ENCODE data around the gene ZNF28. TPM values are rescaled to one million over a fixed set of nuclear protein-coding genes. Genes with fewer than 3 reads are reported as not detected.
A peak's percentile ranks its signal among the peaks of the same experiment; 100 is the strongest.
"Not testable (repeated sequence)": the region's sequence is repeated elsewhere in the genome, so short reads cannot be mapped to it uniquely, and the experiment has no call there.

The ZNF28 gene
- polyA plus RNA-seq (ENCODE audit: insufficient read length) = 8.4 TPM

DNA sequence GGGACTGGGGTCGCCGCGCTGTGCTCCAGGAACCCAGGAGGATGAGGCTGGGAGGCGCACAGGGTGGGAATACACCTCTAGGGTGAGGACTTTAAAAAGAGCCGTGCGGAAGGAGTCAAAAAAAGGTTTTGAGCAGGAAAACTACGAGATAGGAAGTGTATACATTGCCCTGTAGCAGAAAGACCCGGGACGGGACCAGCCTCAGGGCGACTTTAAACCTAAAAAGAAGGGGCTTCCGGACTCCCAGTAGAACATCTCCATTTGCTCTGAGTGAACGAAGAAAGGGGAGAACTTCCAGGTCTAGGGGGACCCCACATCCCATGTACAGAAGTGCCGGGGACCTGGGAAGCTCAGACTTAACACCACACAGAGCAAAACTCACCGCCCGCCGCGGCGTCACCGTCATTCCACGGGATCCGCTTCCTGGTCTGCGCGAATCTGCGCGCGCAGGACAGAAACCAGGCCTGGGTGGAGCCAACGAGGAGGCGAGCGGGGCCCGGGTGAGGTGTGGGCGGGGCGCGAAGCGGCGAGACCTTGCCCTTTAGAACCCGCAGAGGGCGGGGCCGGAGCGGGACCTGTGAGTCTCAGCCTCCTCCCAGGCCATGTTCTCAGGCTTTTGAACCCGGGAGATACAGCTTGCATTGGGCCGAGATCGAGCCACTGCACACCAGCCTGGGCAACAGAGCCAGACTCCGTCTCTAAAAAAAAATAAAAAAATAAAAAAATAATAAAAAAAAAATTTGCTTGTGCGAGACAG is at the start of gene ZNF28:
ZNF28 (minus strand) TSS at position 430 of the 757 bp plus-strand sequence. CDS start 3,675 bp downstream, outside the sequence.
- peak; percentile 8 for DNase-seq

DNA sequence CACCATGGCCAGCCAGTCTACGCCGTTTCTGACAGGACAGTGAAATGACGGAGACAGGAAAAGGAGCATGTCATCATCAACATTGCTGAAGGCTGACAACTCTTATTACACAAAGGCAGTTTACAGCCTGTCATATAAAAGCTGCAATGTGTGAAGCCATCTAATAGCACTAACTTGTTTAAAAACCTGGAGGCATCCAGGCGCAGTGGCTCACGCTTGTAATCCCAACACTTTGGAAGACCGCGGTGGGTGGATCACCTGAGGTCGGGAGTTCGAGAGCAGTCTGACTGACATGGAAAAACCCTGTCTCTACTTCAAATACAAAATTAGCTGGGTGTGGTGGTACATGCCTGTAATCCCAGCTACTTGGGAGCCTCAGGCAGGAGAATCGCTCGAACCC is 46.6 kb upstream of the ZNF28 start:
- not testable (repeated sequence) for DNase-seq

DNA sequence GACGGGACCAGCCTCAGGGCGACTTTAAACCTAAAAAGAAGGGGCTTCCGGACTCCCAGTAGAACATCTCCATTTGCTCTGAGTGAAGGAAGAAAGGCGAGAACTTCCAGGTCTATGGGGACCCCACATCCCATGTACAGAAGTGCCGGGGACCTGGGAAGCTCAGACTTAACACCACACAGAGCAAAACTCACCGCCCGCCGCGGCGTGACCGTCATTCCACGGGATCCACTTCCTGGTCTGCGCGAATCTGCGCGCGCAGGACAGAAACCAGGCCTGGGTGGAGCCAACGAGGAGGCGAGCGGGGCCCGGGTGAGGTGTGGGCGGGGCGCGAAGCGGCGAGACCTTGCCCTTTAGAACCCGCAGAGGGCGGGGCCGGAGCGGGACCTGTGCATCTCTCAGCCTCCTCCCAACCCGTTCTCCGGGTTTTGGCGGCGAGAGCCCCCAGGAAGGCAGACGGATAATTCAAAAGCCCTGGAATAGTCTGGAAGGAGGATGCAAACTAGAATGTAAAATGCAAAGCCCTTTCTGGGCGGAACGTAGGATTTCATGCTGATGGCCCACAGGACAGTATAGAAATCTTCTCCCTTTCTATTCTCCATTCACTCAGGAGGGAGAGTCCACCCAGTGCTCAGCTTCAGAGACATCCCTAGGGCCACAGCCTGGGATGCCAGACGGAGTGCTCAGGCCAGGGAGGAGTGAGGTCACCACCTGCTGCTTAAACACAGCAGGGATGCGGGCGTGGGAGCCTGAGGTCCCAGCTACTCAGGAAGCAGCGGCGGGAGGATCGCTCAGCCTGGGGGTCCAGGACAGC is 36.2 kb upstream of the ZNF28 start, which contains the start of gene ZNF468:
ZNF468 (minus strand) TSS at position 242 of the 814 bp plus-strand sequence. CDS start 3,347 bp downstream, outside the sequence.
- DNase-seq = peak; percentile 59

DNA sequence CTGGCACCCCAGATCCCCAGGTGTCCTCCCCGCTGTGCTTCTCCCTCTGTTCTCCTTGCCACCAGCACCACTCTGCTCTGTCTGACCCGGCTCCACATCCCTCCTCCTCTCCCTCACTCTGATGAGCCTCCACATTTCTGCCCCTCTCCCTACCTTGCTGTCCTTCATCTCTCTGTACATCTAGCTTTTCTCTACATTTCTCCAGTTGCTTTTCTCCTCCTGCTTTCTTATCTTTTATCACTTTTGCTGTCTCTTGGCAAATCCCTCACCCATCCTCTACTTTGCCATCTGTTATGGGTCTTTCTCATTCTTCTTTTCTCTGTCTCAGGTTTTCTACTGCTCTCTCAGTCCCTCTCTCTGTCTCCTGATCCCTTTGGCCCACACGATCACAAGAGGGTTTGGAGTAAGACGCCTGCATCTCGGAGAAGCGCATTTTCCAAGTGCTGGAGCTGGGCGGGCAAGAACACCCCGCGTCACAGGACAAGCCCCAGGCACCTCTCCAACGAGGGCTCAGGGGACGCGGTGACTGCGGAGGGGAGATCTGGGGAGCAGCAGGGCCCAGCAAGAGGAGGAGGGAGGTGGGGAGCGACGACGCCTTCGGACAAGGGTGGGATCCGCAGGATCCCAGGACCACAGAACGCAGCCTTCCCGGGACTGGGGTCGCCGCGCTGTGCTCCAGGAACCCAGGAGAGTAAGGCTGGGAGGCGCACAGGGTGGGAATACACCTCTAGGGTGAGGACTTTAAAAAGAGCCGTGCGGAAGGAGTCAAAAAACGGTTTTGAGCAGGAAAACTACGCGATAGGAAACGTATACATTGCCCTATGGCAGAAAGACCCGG is 35.3 kb upstream of the ZNF28 start:
- DNase-seq = peak; percentile 1

DNA sequence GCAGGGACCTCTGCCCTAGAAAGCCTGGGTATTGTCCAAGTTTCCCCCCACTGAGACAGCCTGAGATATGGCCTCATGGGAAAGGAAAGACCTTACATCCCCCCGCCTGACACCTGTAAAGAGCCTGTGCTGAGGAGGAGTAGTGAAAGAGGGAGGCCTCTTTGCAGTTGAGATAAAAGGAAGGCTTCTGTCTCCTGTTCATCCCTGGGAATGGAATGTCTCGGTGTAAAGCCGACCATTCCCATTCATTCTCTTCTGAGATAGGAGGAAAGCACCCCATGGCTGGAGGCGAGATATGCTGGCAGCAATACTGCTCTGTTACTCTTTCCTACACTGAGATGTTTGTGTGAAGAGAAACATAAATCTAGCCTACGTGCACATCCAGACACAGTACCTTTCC is 25.9 kb upstream of the ZNF28 start:
- not testable (repeated sequence) for DNase-seq

DNA sequence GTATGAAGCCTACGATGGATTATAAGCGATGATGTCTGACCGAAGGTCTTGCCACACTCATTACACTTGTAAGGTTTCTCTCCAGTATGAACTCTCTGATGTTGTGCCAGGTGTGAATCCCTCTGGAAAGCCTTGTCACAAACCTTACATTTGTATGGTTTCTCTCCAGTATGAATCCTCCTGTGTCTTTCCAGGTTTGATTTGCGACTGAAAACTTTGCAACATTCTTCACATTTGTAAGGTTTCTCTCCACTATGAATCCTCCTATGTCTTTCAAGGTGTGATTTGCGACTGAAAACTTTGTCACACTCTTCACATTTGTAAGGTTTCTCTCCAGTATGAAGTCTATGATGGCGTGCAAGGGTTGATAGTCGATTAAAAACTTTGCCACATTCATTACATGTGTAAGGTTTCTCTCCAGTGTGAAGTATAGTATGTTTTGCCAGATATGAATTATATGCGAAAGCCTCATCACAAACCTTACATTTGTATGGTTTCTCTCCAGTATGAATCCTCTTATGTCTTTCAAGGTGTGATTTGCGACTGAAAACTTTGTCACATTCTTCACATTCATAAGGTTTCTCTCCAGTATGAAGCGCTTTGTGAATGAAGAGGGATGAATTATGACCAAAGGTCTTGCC is 19.5 kb upstream of the ZNF28 start:
- not testable (repeated sequence) for DNase-seq

DNA sequence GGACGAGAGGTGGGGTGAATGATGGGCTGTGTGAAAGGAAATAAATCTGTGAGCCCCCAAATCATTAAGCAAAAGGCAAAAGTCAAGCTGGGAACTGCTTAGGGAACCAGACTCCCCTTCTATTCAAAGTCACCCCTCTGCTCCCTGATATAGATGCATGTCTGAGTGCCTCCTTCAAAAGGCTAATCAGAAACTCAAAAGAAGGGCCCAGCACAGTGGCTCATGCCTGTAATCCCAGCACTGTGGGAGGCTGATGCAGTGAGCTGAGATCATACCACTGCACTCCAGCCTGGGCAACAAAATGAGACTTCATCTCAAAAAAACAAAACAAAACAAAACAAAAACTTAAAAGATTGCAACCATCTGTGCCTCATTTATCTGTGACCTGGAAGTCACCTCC is 12.9 kb upstream of the ZNF28 start:
- DNase-seq = not testable (repeated sequence)

DNA sequence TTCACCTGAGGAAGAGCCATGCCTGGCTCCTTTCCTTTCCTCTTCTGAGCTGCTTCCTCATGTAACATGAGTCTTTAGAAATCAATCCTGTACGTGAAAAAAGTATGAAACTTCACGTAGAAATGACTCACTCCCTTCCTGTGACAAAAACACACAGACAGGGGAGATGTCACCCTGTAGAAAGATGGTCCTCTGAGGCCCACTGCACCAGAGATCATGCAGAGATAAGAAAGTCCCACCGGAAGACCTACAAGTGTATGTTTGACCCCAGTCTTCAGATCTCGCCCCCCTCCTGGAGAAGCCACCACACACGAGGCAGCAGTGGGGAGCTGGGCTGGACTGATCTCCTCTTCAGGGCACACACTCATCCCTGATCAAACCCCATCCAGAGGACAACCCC is 12.1 kb upstream of the ZNF28 start:
- DNase-seq = not testable (repeated sequence)

DNA sequence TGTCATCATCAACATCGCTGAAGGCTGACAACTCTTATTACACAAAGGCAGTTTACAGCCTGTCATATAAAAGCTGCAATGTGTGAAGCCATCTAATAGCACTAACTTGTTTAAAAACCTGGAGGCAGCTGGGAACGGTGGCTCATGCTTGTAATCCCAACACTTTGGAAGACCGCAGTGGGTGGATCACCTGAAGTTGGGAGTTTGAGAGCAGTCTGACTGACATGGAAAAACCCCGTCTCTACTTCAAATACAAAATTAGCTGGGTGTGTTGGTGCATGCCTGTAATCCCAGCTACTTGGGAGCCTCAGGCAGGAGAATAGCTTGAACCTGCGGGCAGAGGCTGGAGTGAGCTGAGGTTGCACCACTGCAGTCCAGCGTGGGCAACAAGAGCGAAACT is 8.4 kb upstream of the ZNF28 start:
- DNase-seq = not testable (repeated sequence)

DNA sequence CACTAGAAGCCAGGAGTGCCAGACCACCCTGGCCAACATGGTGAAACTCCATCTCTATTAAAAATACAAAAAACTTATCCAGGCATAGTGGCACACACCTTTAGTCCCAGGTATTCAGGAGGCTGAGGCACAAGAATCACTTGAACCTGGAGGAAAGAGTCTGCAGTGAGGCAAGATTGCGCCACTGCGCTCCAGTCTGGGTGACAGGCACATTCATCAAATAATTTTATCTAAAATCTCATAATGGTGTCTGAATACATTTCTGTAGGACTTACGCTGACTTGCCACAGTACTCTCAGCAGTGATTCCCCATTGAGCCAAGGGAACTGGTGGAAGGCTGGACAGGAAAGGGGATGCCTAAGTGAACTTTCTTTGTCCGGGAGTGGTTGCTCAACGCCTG is 4.3 kb upstream of the ZNF28 start:
- no peak for DNase-seq

DNA sequence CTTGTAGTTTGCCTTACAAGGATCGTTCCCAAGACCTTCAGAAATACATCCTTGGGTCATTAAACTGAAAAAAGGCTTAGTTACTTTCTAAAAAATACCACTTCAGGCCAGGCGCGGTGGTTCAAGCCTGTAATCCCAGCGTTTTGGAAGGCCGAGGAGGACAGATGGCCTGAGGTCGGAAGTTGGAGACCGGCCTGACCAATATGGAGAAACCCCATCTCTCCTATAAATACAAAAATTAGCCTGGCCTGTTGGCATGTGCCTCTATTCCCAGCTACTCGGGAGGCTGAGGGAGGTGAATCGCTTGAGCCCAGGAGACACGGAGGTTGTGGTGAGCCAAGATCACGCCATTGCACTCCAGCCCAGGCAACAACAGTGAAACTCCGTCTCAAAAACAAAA is 2.2 kb upstream of the ZNF28 start:
- DNase-seq = no peak

DNA sequence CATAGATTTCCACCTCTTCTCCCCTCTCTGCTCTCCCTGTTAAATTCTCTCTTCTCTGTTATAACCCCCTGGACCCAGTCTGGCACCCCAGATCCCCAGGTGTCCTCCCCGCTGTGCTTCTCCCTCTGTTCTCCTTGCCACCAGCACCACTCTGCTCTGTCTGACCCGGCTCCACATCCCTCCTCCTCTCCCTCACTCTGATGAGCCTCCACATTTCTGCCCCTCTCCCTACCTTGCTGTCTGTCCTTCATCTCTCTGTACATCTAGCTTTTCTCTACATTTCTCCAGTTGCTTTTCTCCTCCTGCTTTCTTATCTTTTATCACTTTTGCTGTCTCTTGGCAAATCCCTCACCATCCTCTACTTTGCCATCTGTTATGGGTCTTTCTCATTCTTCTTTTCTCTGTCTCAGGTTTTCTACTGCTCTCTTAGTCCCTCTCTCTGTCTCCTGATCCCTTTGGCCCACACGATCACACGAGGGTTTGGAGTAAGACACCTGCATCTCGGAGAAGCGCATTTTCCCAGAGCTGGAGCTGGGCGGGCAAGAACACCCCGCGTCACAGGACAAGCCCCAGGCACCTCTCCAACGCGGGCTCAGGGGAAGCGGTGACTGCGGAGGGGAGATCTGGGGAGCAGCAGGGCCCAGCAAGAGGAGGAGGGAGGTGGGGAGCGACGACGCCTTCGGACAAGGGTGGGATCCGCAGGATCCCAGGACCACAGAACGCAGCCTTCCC is 795 bp downstream of the ZNF28 start:
- not testable (repeated sequence) for DNase-seq

DNA sequence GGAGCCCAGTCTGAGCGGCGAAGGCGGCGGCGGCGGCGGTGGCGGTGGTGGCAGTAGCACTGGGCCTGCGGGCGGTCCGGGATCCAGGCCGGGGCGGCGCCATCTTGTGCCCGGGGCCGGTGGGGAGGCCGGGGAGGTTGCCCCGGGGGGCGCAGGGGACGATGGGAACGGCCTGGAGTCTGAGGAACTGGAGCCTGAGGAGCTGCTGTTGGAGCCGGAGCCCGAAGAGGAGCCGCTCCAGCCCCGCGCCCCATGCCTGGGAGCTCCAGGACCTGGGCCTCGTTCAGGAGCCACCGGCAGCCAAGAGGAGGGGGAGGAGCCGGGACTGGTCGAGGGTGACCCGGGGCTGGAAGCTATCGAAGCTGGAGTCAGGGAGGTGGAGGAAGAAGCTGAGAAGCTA is 11.6 kb downstream of the ZNF28 start:
- no peak for DNase-seq

DNA sequence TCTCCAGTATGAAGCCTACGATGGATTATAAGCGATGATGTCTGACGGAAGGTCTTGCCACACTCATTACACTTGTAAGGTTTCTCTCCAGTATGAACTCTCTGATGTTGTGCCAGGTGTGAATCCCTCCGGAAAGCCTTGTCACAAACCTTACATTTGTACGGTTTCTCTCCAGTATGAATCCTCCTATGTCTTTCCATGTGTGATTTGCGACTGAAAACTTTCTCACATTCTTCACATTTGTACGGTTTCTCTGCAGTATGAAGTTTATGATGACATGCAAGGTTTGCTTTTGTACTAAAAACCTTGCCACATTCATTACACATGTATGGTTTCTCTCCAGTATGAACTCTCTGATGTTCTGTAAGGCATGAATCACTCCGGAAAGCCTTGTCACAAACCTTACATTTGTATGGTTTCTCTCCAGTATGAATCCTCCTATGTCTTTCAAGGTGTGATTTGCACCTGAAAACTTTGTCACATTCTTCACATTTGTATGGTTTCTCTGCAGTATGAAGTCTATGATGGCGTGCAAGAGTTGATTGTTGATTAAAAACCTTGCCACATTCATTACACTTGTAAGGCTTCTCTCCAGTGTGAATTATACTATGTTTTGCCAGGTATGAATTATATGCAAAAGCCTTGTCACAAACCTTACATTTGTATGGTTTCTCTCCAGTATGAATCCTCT is 21.3 kb downstream of the ZNF28 start:
- DNase-seq = not testable (repeated sequence)

DNA sequence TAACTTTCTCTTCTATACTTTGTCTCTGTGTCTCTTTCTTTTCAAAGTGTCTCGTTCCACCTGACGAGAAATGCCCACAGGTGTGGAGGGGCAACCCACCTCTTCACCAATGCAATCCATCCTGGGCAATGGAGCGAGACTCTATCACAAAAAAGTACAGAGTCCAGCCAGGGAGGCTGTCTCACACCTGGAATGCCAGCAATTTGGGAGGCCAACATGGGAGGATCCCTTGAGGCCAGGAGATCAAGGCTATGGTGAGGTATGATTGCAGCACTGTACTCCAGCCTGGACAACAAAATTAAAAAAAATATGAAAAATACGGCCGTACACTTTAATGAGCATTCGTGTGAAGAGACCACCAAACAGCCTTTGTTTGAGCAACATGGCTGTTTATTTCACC is 32.0 kb downstream of the ZNF28 start:
- DNase-seq = no peak

DNA sequence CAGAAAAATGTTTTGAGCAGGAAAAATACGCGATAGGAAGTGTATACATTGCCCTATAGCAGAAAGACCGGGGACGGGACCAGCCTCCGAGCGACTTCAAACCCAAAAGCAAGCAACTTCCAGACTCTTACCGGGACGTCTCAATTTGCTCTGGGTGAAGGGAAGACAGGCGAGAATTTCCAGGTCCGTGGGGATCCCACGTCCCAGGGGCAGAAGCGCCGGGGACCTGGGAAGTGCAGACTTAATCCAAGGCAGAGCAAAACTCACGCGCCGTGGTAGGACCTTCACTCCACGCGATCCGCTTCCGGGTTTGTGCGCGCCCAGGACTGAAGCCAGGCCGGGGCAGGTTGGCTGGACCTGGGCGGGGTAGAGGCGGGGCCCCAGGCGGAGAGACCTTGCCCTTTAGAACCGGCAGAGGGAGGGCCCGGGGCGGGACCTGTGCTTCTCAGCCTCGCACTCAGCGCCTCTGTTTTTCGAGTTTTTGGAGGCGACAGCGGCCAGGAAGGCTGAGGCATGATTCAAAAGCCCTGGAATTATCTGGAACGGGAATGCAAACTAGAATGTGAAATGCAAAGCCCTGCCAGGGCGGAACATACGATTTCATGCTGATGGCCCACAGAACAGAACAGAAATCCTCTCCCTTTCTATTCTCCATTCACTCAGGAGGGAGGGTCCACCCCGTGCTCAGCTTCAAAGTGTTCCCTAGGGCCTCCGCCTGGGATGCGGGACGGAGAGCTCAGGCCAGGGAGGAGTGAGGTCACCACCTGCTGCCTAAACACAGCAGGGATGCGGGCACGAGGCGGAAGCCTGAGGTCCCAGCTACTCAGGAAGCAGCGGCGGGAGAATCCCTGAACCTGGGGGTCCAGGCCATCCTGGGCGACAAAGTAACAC is 34.7 kb downstream of the ZNF28 start, which contains the start of gene ZNF600:
ZNF600 (minus strand) TSS at position 328 of the 891 bp plus-strand sequence. CDS start 7,903 bp downstream, outside the sequence.
- DNase-seq = peak; percentile 60

DNA sequence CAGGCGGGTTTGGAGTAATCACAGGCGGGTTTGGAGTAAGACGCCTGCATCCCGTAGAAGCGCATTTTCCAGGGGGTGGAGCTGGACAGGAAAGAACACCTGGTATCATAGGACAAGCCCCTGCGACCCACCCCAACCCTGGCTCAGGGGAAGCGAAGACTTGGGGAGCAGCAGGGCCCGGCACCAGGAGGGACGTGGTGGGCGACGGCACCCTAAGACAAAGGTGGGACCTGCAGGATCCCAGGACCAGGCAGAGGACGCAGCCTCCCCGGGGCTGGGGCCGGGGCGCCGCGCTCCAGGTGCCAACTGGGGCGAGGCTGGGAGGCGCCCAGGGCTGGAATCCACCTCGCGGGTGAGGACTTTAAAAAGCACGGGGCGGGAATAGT is 35.4 kb downstream of the ZNF28 start:
- DNase-seq = no peak

DNA sequence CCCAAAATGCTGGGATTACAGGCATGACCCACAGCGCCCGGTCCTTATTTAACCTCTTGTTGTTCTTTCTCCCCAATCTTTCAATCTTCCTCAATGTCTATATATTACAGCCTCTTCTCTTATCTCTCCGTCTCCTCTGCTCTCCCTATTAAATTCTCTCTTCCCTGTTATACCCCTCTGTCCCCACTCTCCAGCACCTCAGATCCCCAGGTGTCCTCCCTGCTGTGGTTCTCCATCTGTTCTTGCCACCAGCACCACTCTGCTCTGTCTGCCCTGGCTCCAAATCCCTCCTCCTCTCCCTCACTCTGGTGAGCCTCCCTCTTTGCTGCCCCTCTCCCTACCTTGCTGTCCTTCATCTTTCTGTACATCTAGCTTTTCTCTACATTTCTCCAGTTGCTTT is 35.9 kb downstream of the ZNF28 start:
- DNase-seq = no peak

DNA sequence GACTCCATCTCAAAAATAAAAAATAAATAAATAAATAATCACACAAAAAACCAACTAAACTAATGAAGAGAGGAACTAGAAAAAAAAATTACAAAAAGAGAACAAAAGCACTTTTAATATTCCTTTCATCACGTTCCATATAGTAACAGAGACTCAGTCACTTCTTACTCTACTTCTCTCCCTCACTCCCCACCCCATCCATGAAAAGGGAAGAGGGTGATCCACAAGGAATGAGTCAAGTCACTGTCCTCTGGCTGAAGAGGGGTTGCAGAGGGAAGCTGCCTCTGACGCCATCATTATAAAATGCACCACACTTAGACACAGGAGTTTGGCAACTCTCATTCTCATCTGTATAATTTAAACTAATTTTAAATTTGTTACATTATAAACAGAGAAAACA is 38.6 kb downstream of the ZNF28 start:
- not testable (repeated sequence) for DNase-seq

DNA sequence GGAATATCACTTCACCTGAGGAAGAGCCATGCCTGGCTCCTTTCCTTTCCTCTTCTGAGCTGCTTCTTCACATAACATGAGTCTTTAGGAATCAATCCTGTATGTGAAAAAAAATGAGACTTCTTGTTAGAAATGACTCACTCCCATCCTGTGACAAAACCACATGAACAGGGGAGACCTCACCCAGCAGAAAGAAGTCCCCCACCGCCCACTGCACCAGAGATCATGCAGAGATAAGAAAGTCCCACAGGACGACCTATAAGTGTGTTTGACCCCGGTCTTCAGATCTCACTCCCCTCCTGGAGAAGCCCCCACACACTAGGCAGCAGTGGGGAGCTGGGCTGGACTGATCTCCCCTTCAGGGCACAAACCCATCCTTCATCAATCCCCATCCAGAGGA is 42.6 kb downstream of the ZNF28 start:
- no peak for DNase-seq

All from hindlimb muscle (tissue), 1 donor.